Common myeloid progenitor, CD34-positive (primary cell): Measurements from ENCODE around the gene SUSD1.
"Not testable (repeated sequence)": the region's sequence is repeated elsewhere in the genome, so short reads cannot be mapped to it uniquely, and the experiment has no call there.

Experiments
- CTCF ChIA-PET: fragments of 350-600 bp; sonication (Branson Sonifier 250); formaldehyde crosslinking; loops from one replicate; lab custom pipeline; 2021; ENCODE audit warnings: antibody characterized with exemption; lab: Charles Lee
- POLR2A ChIA-PET: fragments of 350-600 bp; sonication (Branson Sonifier 250); formaldehyde crosslinking; loops from one replicate; lab custom pipeline; 2021; ENCODE audit warnings: antibody characterized with exemption; lab: Charles Lee
- DNase-seq, 3 donors: peaks; one replicate each; pipeline versions ENCODE4 v3.0.0 to v3.0.0-alpha.2; 2013
- H3K27ac ChIP-seq, 2 experiments: 1 replicate in 1 of 2; 2 replicates in 1 of 2; pipeline ENCODE4 v1.7.0; 2013; ENCODE audit warnings: inconsistent platforms in 2 of 2, low read length in 2 of 2, mild to moderate bottlenecking in 2 of 2, low read depth in 1 of 2, moderate library complexity in 1 of 2; ENCODE audit not compliant: severe bottlenecking in 2 of 2, insufficient read depth in 1 of 2, poor library complexity in 1 of 2
- H3K27me3 ChIP-seq, 5 experiments: replicated peaks in 2 of 5; 1 replicate in 3 of 5; 2 replicates in 2 of 5; pipeline versions ENCODE4 v1.6.1 to v1.7.0; 2013; ENCODE audit warnings: low read length in 4 of 5, mild to moderate bottlenecking in 2 of 5, moderate library complexity in 2 of 5, inconsistent platforms in 1 of 5; ENCODE audit not compliant: insufficient read depth in 5 of 5, control insufficient read depth in 4 of 5
- H3K36me3 ChIP-seq, 4 experiments: 1 replicate in 2 of 4; 2 replicates in 2 of 4; pipeline versions ENCODE4 v1.6.1 to v1.7.0; 2013; ENCODE audit warnings: low read length in 3 of 4, control low read depth in 1 of 4, mild to moderate bottlenecking in 1 of 4; ENCODE audit not compliant: control insufficient read depth in 4 of 4, insufficient read depth in 4 of 4
- H3K4me1 ChIP-seq, 4 experiments: 1 replicate in 3 of 4; 2 replicates in 1 of 4; pipeline versions ENCODE4 v1.6.1 to v1.7.1; 2013; ENCODE audit warnings: low read length in 3 of 4, mild to moderate bottlenecking in 3 of 4, control low read depth in 1 of 4, inconsistent platforms in 1 of 4, moderate library complexity in 1 of 4; ENCODE audit not compliant: control insufficient read depth in 4 of 4, insufficient read depth in 4 of 4; ENCODE audit errors: control extremely low read depth in 1 of 4
- H3K4me3 ChIP-seq, 7 experiments: 1 replicate in 4 of 7; 2 replicates in 3 of 7; pipeline versions ENCODE4 v1.5.1 to v1.7.0; 2013; ENCODE audit warnings: mild to moderate bottlenecking in 7 of 7, low read length in 6 of 7, moderate library complexity in 6 of 7, inconsistent platforms in 2 of 7, low read depth in 2 of 7, control low read depth in 1 of 7; ENCODE audit not compliant: insufficient read depth in 4 of 7, control insufficient read depth in 1 of 7; ENCODE audit errors: extremely low read depth in 1 of 7
- H3K9me3 ChIP-seq, 5 experiments: 1 replicate in 4 of 5; 2 replicates in 1 of 5; pipeline versions ENCODE4 v1.6.1 to v1.7.1; 2013; ENCODE audit warnings: low read length in 4 of 5, mild to moderate bottlenecking in 2 of 5, inconsistent platforms in 1 of 5, low read depth in 1 of 5, moderate library complexity in 1 of 5; ENCODE audit not compliant: control insufficient read depth in 4 of 5, insufficient read depth in 2 of 5; ENCODE audit errors: control extremely low read depth in 1 of 5
- WGBS: methylation state at CpG from one replicate; pipeline ENCODE4 v1.1.5; 2013; ENCODE audit not compliant: insufficient coverage; 5-methylcytosine and 5-hydroxymethylcytosine counted together

The SUSD1 gene

DNA sequence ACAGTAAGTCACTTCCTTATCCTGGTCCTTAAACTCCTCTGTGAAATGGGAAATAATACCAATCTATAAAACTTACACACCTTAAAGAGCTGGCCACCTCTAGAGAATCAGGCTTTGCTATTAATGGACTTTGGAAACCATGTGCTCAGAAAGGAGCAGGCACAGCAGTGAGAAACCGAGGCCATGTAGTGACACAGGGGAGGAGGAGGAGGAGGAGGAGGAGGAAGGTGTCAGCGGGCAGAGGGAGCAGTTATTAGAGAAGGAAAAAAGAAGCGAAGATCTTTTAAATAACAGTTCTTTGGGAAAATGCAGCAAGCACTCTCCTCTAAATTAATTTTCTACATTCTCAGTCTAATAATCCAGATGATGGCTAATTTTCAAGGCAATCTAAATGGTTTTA is 38.0 kb downstream of the SUSD1 start:
- CTCF ChIA-PET: interaction anchor here (0.6 to 1.7 kb wide), 2 partner anchors 9 to 22 kb away, joined by 3 to 6 read pairs; no protein-coding TSS in a partner anchor
- Histone ChIP-seq H3K27ac (no peak overlapping the region), H3K27me3 (no peaks in the 10 kb centered on the region), H3K4me1 (no peaks in the 10 kb centered on the region), H3K9me3 (peaks cover 0 to 1% (median 0%) of the 10 kb centered on the region in 5 experiments), H3K36me3 (peaks cover 8 to 36% (median 14%) of the 10 kb centered on the region in 4 experiments), H3K4me3 (no peak overlapping the region)
- no peak for DNase-seq
- POLR2A ChIA-PET: no interaction called here
- 88% methylated on average over 1 of the region's 3 CpGs for WGBS

DNA sequence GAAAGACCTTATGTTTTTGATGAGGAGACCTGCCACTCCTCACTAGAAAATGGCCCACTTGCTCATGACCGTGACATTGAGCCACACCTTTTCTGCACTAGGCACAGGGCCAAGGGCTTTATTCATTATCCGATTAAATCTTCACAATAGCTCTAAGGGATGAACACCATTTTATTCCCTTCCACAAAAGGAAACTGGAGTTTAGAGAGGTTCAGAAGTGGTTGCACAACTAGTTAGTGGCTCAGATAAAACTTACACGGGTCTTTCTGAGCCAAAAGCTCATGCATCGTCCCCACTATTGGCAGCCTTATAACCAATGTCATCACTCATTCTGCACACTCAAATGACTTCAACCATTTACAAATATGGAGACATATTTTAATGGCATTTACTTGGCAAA is 39.4 kb downstream of the SUSD1 start:
- Histone ChIP-seq H3K36me3 (peaks cover 9 to 30% (median 11%) of the 10 kb centered on the region in 4 experiments), H3K9me3 (peaks cover 0 to 1% (median 0%) of the 10 kb centered on the region in 5 experiments), H3K27me3 (no peaks in the 10 kb centered on the region), H3K4me1 (no peaks in the 10 kb centered on the region), H3K4me3 (no peak overlapping the region), H3K27ac (no peak overlapping the region)
- ChIA-PET CTCF (interaction anchor here (1.0 to 1.7 kb wide), 3 partner anchors 10 to 209 kb away, joined by 3 to 6 read pairs (median 3); no protein-coding TSS in a partner anchor), POLR2A (no interaction called here)
- 94% methylated on average over 2 of the region's 4 CpGs for WGBS
- DNase-seq: no peak

DNA sequence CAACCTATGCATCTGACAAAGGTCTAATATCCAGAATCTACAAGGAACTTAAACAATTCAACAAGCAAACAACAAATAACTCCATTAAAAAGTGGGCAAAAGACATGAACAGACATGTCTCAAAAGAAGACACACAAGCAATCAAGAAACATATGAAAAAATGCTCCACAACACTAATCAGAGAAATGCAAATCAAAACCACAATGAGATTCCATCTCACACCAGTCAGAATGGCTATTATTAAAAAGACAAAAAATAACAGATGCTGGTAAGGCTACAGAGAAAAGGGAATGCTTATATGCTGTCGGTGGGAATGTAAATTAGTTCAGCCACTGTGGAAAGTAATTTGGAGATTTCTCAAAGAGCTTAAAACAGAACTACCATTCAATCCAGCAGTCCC is 41.3 kb downstream of the SUSD1 start:
- H3K27me3 ChIP-seq, H3K4me1 ChIP-seq, CTCF ChIA-PET, DNase-seq, H3K9me3 ChIP-seq, H3K27ac ChIP-seq, H3K4me3 ChIP-seq, POLR2A ChIA-PET: not testable (repeated sequence)
- WGBS: no CpG with 5 or more reads among the region's 1 CpG
- H3K36me3 ChIP-seq: peaks cover 6 to 27% (median 11%) of the 10 kb centered on the region in 4 experiments

DNA sequence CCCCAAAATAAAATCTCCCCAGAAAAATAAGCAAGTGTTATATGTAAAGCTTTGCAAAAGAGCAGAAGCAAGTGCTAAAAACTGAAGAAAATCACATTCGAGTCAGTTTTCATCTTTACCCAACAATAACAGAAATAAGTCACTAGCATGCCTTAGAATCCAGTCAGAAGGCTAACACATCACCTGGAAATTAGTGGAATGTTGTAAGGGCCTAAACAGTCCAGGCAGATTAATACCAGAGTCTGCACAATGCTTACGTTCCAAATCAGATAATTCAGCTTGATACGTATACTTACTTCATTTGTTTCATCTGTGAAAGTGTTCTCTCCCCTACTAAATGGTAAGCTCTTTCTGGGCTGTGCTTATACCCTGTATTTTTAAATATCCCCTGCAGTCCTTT is 42.7 kb downstream of the SUSD1 start:
- ChIA-PET CTCF (interaction anchor here (0.5 to 1.4 kb wide), 3 partner anchors 196 to 513 kb away, joined by 3 read pairs; no protein-coding TSS in a partner anchor), POLR2A (no interaction called here)
- no peak overlapping the region for H3K27ac ChIP-seq
- DNase-seq: no peak
- H3K36me3 ChIP-seq: peaks cover 6 to 27% (median 14%) of the 10 kb centered on the region in 4 experiments
- no peak overlapping the region for H3K4me3 ChIP-seq
- H3K4me1 ChIP-seq: no peaks in the 10 kb centered on the region
- H3K9me3 ChIP-seq: peaks cover 0 to 1% (median 0%) of the 10 kb centered on the region in 5 experiments
- 100% methylated on average over 3 of the region's 3 CpGs for WGBS
- H3K27me3 ChIP-seq: no peaks in the 10 kb centered on the region

DNA sequence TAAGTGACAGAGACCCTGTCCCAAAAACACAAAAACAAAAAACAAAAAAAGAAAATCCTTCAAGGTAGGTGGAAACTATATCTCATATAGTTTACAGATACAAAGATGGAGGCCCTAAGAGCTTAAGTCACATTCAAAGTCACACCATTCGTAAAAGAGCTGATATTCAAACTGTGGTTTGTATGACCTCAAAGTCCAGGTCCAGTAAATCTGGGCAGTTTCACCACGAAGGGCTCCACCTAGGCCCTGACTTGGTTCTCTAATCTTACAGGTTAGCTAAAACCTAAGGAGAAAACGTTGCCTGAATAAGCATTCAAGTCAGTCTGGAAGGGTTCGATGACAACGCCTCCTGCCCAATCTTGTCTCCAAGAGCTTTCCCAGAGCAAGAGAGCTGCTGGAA is 44.1 kb downstream of the SUSD1 start:
- Histone ChIP-seq H3K4me3 (no peak overlapping the region), H3K36me3 (peaks cover 3 to 17% (median 10%) of the 10 kb centered on the region in 4 experiments), H3K9me3 (peaks cover 0 to 1% (median 0%) of the 10 kb centered on the region in 5 experiments), H3K27ac (no peak overlapping the region), H3K4me1 (no peaks in the 10 kb centered on the region), H3K27me3 (no peaks in the 10 kb centered on the region)
- CTCF ChIA-PET: interaction anchor here (0.9 to 1.3 kb wide), 2 partner anchors 11 to 197 kb away, joined by 3 read pairs; no protein-coding TSS in a partner anchor
- 100% methylated on average over 5 of the region's 5 CpGs for WGBS
- no peak for DNase-seq
- POLR2A ChIA-PET: no interaction called here

DNA sequence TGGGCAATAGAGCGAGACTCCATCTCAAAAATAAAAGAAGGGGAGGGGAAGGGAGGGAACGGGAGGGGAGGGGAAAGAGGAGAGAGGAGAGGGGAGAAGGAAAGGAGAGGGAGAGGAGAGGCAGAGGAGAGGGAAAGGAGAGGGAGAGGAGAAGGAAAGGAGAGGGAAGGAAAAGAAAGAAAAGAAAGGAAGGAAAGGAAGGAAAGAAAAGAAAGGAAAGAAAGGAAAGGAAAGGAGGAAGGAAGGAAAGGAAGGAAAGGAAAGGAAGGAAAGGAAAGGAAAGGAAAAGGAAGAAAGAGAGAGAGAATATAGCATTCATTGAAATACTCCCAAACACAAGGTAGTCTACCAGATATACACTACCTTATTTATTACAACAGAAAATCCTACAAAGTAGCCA is 44.8 kb downstream of the SUSD1 start:
- DNase-seq: no peak
- 100% methylated on average over 2 of the region's 2 CpGs for WGBS
- Histone ChIP-seq H3K4me3 (no peak overlapping the region), H3K36me3 (peaks cover 6 to 15% (median 10%) of the 10 kb centered on the region in 4 experiments), H3K27me3 (no peaks in the 10 kb centered on the region), H3K9me3 (peaks cover 0 to 1% (median 0%) of the 10 kb centered on the region in 5 experiments), H3K27ac (no peak overlapping the region), H3K4me1 (no peaks in the 10 kb centered on the region)
- ChIA-PET POLR2A (no interaction called here), CTCF (interaction anchor here (0.9 kb wide), 1 partner anchor 10 kb away, joined by 3 read pairs; no protein-coding TSS in a partner anchor)

DNA sequence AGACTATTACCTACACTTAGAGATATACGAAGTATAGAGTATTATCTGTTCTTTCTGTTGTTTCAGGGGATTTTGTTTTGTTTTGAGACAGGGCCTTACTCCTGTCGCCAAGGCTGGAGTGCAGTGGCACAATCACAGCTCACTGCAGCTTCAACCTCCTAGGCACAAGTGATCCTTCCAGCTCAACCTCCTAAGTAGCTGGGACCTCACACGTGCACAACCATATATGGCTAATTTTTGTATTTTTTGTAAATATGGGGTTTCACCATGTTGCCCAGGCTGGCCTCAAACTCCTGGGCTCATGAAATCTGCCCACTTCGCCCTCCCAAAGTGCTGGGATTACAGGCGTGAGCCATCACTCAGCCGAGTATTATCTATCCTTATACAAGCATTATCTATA is 45.9 kb downstream of the SUSD1 start:
- H3K27me3 ChIP-seq: no peaks in the 10 kb centered on the region
- peaks cover 0 to 1% (median 0%) of the 10 kb centered on the region in 5 experiments for H3K9me3 ChIP-seq
- WGBS: 86% methylated on average over 4 of the region's 6 CpGs
- H3K4me1 ChIP-seq: no peaks in the 10 kb centered on the region
- DNase-seq: no peak
- no peak overlapping the region for H3K4me3 ChIP-seq
- ChIA-PET CTCF (no interaction called here), POLR2A (no interaction called here)
- peaks cover 6 to 10% (median 8%) of the 10 kb centered on the region in 4 experiments for H3K36me3 ChIP-seq
- H3K27ac ChIP-seq: no peak overlapping the region
